Measurements from ENCODE around the gene AP2A2.

The AP2A2 gene

DNA sequence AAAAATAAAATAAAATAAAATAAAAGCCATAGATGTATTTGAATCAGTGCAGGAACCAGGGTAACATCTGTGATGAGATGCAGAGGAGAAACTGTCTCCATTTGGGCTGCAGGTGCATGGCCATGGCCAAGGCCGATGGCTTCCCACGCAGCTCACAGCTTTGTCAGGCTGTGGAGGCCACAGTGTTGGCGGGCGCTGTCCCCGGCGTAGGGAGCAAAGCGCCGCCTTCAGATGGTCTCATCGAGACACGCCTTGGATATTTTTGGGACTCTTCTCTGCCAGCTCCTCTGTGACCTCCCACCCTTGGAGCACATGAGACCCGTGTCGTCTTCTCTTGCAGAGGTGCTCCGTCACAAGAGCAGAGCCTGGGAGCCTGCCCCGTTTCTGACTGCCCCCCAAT lies 72.2 kb downstream of the AP2A2 start:
- no peak overlapping the region for H3K4me3 ChIP-seq (ENCODE audit: control insufficient read depth, low read depth, low read length)
- DNase-seq (ENCODE audit: low read depth), result no peak
- TF ChIP-seq CTCF (conservative IDR thresholded peaks at IDR 0.05; ENCODE audit: control insufficient read depth, insufficient read depth, low read depth, low read length), result no peak

- no peak overlapping the region for H3K4me3 ChIP-seq (ENCODE audit: control insufficient read depth, low read depth, low read length)
- TF ChIP-seq CTCF (conservative IDR thresholded peaks at IDR 0.05; ENCODE audit: control insufficient read depth, insufficient read depth, low read depth, low read length), result no peak
- no peak for DNase-seq (ENCODE audit: low read depth)
These were observed 73.3 kb downstream of the AP2A2 start for GRCh38 chr11:999009-999408.

- no peak for DNase-seq (ENCODE audit: low read depth)
- no peak for TF ChIP-seq CTCF (conservative IDR thresholded peaks at IDR 0.05; ENCODE audit: control insufficient read depth, insufficient read depth, low read depth, low read length)
- H3K4me3 ChIP-seq (ENCODE audit: control insufficient read depth, low read depth, low read length), result no peak overlapping the region
These were observed 74.9 kb downstream of the AP2A2 start for GRCh38 chr11:1000357-1001278.

DNA sequence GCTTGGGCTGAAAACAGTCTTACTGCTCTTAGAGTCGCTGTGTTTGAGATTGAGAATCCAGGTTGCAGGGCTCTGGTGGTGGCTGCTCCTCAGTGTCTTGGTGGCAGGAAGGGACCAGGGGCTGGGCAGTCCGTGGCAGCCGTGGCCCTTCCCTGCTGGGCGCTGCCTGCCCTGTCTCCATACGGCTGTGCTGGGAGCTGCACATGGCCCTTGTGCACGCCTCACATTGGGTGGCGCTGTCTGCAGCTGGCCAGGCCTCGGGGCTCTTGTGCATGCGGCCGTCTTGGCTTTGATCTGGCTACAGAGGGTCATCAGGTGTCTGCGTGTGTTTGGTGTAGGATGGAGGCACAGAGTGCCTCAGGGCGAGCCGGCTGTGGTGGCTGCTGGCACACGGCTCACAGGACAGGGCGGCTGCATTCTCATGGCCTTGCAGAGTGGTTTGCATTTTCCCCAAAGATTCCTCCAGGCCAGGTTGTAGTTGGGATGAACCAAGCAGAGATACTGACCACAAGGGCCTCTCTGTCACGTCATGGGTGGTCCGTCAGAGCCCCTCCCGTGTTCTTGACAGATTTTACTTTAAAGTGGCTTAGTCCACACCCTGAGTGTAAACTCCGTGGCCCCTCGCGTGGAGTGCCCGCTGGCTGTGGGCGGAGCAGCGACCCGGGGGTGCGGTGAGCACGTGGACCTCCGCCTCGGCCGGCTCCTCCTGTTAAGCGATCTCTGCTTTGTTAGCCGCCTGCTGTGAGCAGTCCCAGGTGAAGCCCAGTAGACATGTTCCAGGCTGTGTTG lies 76.1 kb downstream of the AP2A2 start:
- TF ChIP-seq CTCF (conservative IDR thresholded peaks at IDR 0.05; ENCODE audit: control insufficient read depth, insufficient read depth, low read depth, low read length), result no peak
- no peak for DNase-seq (ENCODE audit: low read depth)

GRCh38 chr11:1002406-1002984 lies 76.8 kb downstream of the AP2A2 start:
- H3K4me3 ChIP-seq (ENCODE audit: control insufficient read depth, low read depth, low read length), result no peak overlapping the region
- no peak for DNase-seq (ENCODE audit: low read depth)
- TF ChIP-seq CTCF (conservative IDR thresholded peaks at IDR 0.05; ENCODE audit: control insufficient read depth, insufficient read depth, low read depth, low read length), result no peak

More for the DNA sequence above, 76.1 kb downstream of the AP2A2 start:
- H3K4me3 ChIP-seq (ENCODE audit: control insufficient read depth, low read depth, low read length), result no peak overlapping the region

DNA sequence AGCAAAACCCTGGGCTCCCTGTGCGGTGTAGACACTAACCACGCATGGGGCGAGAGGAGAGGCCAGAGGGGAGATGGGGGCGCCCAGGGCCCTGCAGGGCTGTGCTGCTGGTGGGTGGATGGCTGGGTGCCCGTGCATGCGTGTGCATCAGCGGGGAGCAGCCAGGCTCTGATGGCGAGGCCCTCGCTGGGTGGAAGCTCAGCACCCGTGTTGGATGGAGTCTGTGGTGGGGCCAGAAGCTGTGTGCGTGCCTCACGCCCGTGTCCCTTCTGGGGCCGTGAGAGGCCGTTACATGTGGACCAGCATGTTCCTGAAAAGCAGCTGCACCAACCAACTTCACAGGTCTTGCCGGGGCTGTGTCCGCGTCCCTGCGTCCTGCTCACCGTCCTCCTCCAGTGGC lies 77.5 kb downstream of the AP2A2 start:
- no peak for TF ChIP-seq CTCF (conservative IDR thresholded peaks at IDR 0.05; ENCODE audit: control insufficient read depth, insufficient read depth, low read depth, low read length)
- no peak overlapping the region for H3K4me3 ChIP-seq (ENCODE audit: control insufficient read depth, low read depth, low read length)
- no peak for DNase-seq (ENCODE audit: low read depth)
